GDM1 (cell line): ENCODE results near the gene CREB1.
"Not testable (repeated sequence)": the region's sequence is repeated elsewhere in the genome, so short reads cannot be mapped to it uniquely, and the experiment has no call there.

Experiments
- DNase-seq: peaks from one replicate; lab custom pipeline; 2025; lab: John Stamatoyannopoulos, UW

The CREB1 gene

DNA sequence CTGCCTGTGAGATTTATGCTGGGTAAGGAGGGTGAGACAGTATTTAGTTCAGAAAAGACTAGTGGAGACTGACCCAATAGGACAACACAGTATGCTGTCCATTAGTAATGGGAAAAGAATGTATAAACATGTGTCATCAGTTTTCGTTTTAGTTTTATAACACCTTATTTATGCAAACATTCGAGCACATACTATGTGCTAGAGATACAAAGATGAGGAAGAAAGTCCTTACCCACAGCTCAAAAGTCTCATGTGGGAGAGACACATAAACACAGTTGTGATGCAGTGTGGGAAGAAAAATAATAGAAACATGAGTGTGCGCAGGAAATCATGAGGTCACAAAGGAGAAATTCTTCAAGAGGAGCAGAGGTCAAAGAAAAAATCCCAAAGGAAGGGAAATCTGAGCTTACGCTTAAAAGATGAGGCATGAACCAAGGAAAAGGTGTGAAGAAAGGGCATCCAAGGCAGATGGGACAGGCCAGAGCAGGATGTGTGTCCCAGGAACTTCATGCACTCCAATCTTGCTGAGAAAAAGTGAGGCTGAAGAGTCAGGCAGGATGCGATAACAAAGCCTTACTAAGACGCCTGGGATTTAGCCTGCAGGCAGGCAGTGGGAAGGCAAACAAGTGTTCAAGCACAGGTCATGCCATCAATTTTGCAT is 87.4 kb downstream of the CREB1 start:
- no peak for DNase-seq

DNA sequence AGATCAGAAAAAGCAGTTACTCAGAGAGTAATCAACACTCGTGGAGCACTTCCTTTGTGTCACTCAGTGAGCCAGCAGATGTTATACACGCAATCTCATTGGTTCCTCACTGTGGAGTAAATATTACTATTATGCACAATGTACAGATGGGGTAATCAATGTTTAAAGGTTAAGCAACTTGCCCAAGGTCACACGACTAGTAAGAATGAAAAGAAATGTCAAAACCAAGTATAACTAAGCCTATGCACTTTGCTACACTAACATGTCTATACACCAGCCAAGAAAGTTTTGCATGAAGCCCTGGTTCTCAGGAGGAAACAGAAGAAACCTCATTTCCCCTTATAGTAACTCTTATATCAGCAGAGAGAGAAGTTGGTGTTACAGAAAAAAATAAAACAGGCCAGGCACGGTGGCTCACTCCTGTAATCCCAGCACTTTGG is 90.0 kb downstream of the CREB1 start:
- DNase-seq: peak; percentile 51

DNA sequence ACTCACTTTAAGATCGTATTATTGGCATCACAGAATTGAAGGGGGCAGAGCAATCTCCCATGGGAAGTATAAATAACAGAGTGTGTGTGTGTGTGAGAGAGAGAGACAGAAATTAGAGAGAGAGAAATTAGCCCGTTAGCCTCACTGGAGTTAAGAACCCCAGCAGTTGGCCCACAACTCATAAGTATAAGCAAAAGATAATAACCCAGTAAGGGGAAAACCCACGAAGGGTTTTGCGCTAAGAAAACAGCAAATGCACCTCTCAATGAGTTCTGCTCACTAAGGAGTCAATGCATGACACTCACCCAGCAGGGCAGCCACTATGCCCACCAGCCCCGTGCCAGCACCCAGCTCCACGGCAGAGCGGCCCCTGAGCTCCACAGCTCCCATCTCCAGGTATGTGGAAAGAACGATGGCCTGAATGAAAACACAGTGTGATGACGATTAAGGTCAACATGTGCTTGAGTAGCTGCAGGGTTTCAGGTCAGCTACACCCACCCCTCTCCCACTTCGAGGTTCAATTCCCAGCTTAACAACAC is 91.8 kb downstream of the CREB1 start:
- DNase-seq: no peak

DNA sequence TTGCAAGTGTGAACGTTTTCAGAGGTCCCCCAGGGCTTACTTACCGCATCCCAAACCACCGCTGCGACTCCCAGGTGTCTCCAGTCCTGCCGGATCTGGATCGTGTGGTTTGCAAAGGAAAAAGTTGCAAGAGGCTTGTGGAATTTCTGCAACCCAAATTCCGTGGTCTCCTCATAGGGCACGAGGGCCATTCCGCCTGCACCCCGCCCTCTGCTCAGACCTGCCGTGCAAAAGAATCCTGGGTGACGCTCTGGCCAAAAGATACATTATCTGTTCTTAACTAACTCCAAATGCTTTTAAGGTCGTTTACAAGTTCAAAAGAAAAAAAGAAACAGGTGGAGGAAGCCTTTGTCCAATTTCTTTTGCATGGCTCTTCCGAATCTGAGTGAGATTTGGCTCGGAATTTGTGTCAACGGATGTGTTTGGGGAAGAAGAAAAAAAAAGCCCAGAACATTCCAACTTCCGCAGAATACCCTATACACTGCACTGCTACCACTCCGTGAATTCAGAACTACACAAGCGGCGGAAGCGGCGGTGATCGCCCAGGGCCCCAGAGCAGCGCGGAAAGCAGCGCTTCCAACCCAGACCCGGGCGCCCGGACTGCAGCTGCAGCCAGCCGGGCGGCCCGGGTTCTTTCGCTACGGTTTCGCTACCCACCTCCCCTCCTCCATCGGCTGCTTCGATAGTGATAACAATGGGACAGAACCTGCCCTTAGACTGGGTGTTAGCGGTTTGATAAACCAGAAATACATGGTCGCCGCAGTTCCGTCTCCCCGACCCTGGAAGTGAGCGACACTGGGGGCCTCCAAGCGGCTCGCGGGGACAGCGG is 94.6 kb downstream of the CREB1 start:
- peak; percentile 63 for DNase-seq

DNA sequence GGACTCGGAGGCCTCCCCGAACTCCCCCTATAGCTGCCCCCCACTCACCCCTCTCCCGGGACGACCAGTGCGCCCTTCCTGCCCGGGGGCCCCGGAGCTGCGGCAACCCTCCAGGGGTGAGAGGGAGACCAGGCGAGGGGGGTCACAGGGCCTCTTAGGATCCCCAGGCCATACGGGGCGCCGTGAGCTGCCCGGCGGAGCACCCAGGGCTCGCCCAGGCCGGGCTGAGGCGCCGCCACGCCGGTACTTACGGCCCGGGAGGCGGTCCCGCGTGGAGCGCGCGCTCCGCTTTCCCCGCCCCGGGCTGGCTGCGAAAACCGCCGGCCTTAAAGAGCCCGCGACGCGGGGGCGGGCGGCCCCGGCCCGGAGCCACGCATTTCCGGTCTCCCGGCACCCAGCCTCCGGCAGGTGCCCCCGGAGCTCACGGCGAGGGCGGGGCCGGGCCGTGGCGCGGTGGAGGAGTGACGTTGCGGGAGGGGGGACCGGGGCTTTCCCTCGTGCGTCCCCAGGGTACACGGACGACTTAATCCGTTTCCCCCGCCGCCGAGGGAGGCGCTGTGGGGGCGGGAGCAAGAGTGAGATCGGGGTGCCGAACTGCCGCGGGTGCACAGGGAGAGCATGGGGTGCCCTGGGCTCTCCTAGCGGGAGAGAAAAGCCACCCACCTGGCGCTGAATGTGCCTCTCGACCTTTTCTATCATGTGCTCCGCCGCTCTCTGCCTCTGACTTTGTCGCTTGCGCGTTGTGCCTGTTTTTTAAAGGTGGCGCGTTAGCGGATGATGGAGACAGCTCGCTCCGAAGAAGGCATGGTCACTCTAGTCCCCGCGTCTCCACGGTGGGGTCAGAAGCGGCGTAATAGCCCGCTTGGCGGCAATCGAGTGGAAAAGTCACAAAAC is 95.5 kb downstream of the CREB1 start, which contains the start of gene METTL21A:
METTL21A (minus strand) TSS at position 381 of the 894 bp plus-strand sequence. CDS start 1,019 bp downstream, outside the sequence.
- peak; percentile 92 for DNase-seq

DNA sequence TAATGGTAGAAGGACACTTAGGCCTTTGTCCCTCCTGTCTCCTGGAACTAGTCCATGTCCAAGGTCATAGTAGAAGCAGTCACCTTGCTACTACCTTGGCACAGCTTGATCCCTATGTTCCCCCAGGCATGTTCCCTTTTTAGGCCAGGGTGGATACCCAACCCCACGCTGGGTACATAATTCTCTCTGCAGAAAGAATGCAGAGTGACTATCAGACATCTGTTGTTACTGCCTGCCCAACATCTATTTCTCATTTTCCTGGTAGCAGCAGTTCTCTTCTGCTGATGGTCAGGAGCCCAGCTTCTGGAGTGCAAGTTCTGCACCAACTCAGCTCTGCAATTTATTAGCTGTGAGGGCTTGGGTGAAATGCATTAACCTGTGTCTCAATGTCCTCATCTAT is 99.8 kb downstream of the CREB1 start:
- no peak for DNase-seq

DNA sequence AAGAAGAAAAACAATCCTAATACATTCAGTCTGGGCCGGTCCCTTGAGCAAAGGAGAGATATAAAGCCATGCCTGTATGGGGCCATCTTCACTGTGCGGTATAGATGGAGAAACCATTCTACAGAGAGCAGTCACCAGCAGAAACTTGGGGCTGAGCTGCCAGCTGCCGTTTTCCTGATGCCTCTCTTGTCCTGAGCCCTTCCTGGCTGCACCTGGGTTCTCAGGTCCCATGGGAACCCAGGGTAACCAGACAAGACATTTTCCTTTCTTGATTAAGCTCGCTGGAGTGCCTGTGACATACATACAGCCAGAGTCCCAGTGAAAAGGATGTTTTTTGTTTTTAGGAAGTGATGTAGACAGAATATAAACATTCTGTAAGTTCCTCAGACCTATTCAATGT is 100.7 kb downstream of the CREB1 start:
- DNase-seq: no peak

DNA sequence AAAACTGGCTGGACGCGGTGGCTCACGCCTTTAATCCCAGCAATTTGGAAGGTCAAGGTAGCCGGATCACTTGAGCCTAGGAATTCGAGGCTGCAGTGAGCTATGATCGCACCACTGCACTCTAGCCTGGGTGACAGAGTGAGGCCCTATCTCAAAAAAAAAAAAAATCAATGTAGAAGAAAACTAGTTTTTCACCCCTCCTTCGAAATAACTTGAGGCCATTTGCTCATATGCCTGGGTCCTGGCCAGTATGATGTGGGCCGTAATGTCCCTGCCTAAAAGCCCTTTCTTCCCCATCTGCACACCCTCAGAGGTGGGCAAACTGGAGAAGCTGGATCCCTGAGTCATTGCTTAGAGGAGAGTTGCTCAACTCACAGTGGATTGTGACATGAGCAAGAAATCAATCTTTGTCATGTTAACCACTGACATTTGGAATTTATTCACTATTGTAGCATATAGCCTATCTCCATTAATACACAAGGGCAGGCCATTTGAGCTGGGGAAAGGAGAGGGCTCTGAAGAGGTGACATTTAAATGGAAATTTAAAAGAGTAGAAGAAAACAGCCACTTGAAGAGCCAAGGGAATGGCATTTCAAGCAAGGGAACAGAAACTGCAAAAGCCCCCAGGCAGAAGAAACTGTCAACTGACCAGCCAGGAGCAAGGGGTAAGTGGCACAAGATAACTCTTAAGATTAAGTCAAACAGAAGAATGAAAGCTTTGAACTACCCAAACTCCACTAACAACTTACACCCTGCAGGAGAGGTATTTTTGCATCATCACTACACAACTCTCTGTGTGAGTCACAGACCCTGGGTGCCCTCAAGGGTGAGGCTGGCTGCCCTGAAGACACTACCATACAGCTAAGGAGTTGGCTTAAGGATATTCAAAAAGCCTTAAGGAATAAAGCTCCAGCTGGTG is 103.1 kb downstream of the CREB1 start:
- peak; percentile 24 for DNase-seq

DNA sequence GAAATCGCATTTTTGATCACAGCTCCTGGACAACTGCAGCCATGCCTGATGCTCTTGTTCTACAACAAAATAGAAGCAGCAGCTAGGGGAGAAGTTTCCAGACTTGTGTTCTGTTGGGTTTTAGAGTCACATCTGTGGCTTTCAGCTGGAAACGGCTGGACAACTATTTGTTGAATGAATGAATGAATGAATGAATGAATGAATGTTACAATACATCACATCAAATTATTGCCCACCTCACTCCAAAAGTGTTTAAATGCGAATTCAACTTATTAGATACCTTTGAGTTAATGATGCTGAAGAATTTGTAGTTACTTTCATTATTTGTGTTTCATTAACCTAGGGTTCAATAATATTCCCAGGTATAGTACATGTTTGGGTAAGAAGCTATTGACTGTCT is 103.9 kb downstream of the CREB1 start:
- no peak for DNase-seq

DNA sequence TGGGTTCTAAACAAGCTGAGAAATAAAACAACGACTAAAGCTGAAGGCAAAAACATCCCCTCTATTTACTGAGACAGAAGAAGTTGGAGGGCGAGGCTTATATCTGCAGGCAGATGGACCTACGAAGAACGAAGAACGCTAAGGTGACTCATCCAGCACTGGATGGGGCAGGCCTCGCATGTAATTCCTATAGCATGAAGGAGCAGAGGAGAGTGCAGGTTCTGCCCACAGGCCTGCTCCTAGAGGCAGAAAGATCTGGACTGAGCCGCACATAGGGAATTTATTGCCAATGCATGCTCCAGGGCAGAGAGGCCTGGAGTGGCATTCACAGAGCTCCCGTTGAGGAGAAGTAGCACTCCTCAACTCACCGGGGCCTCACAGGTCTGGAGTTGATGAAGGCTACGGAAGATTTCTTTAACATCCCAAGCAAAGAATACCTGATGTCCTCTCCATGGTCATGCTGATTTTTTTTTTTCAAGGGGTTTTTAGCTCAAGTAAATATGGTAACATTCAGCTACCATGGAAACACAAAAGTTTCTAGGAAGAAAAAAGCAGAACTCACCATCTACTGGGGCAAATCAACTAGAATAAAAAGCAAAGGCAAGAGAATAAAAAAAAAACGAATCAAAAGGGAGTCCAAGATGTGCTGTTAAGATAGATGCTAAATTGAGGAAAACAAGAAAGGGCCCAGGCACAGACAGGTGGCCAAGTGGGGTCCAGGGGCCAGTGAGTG is 105.9 kb downstream of the CREB1 start:
- no peak for DNase-seq

DNA sequence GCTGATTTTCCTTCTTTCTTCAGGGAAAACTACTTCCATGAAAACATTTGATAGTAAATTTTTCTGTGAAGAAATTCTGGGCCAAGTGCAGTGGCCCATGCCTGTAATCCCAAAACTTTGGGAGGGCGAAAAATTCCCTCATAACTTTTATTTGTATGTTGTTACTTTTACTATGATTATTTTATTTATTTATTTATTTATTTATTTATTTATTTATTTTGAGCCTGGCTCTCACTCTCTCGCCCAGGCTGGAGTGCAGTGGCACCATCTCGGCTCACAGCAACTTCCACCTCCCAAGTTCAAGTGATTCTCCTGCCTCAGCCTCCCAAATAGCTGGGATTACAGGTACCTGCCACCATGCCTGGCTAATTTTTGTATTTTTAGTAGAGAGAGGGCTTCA is 109.5 kb downstream of the CREB1 start:
- not testable (repeated sequence) for DNase-seq

DNA sequence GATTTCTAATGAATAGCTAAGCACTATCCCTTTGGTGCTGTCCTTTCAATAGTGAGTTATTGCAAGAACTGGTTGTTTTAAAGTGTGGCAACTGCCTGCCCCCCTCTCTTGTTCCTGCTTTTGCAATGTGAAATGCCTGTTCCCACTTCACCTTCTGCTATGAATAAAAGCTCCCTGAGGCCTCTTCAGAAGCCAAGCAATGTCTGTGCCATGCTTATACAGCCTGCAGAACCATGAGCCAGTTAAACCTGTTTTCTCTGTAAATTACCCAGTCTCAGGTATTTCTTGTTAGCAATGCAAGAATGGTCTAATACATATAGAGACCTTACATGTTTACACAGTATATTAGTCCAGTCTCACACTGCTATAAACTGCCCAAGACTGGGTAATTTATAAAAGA is 110.4 kb downstream of the CREB1 start:
- no peak for DNase-seq

DNA sequence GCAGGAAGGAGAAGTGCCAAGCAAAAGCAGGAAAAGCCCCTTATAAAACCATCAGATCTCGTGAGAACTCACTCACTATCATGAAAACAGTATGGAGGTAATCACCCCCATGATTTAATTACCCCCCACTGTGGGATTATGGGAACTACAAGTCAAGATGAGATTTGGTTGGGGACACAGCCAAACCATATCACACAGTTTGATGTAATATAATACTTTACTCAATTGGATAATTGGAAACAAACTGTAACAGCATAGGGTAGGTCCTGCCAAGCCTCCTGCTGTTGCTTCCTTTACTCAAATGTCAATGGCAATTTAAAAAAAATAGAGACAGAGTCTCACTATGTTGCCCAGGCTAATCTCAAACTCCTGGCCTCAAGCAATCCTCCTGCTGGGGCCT is 110.9 kb downstream of the CREB1 start:
- DNase-seq: no peak

DNA sequence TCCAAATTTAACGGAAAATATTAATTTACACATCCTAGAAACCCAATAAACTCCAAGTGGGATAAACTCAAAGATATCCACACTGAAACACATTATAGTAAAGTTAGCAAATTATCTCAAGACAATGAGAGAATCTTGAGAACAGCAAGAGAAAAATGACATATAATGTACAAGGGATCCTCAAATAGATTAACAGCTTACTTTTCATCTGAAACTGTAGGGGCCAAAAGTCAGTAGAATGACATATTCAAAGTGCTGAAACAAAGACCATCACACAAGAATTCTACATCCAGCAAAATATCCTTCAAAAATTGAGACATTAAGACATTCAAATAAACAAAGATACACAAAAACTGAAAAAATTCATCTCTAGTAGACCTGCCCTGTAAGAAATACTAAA is 114.1 kb downstream of the CREB1 start:
- DNase-seq: no peak

DNA sequence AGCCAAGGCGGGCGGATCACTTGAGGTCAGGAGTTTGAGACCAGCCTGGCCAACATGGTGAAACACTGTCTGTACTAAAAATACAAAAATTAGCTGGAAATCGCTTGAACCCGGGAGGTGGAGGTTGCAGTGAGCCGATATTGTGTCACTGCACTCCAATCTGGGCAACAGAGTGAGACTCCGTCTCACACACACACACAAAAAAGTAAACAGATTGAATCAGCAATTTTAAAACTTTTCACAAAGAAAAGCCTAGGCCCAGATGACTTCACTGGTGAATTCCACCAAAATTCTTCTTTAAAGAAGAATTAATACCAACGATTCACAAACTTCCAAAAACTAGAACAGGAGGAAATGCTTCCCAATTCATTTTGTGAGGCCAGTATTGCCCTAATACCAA is 116.8 kb downstream of the CREB1 start:
- DNase-seq: not testable (repeated sequence)
